Breast epithelium (tissue), 4 donors: ENCODE data around the gene PEX5L. TPM values are rescaled to one million over a fixed set of nuclear protein-coding genes. Genes with fewer than 3 reads are reported as not detected.

ENCODE experiments used
- DNase-seq, 2 donors: peaks; one replicate each; pipeline ENCODE4 v3.0.0-alpha.2; 2019; ENCODE audit warnings: low spot score in 2 of 2
- H3K27ac ChIP-seq, 2 donors: fragments of 200-600 bp; sonication (generic) in 1 of 2; one replicate each; pipeline ENCODE4 v1.5.1; 2016 to 2019; ENCODE audit warnings: mild to moderate bottlenecking in 1 of 2
- H3K27me3 ChIP-seq, 2 donors: fragments of 200-600 bp; sonication (generic) in 1 of 2; one replicate each; pipeline versions ENCODE4 v1.5.1 to v1.6.0; 2017 to 2019; ENCODE audit warnings: control low read depth in 1 of 2, mild to moderate bottlenecking in 1 of 2
- H3K36me3 ChIP-seq: fragments of 200-600 bp; one replicate; pipeline ENCODE4 v1.5.1; 2019
- H3K4me1 ChIP-seq, 2 donors: fragments of 200-600 bp; sonication (generic); one replicate each; pipeline ENCODE4 v1.5.1; 2016 to 2019; ENCODE audit warnings: control low read depth in 1 of 2
- H3K4me3 ChIP-seq, 3 donors: fragments of 200-600 bp; sonication (generic); 1 replicate in 2 of 3; 2 replicates in 1 of 3; pipeline ENCODE4 v1.5.1; 2016 to 2019; ENCODE audit warnings: mild to moderate bottlenecking in 3 of 3, moderate library complexity in 2 of 3
- H3K9me3 ChIP-seq, 2 donors: fragments of 200-600 bp; sonication (generic) in 1 of 2; one replicate each; pipeline ENCODE4 v1.5.1; 2016 to 2019; ENCODE audit warnings: control low read depth in 1 of 2
- POLR2A ChIP-seq: fragments of 450-650 bp; IDR thresholded peaks from one replicate; pipeline ENCODE4 v1.6.1; 2016; ENCODE audit warnings: antibody characterized with exemption, mild to moderate bottlenecking, moderate library complexity
- POLR2AphosphoS5 ChIP-seq, 3 donors: sonication (generic); formaldehyde crosslinking; IDR thresholded peaks; one replicate each; pipeline ENCODE4 v1.6.1; 2017; ENCODE audit warnings: antibody characterized with exemption in 3 of 3
- intact Hi-C: fragments of 100-400 bp; cut with DNase I; formaldehyde crosslinking; loops from one replicate; pipeline ENCODE4 v1.15.1; 2023; ENCODE audit warnings: low total_unique reads
- total RNA-seq, 3 donors: library from RNA; depleted of rRNA; stranded (reverse); fragments of >200 nt; gene quantifications; one replicate each; pipeline ENCODE4 v1.1.0, GENCODE V29; 2016
- TF ChIP-seq, protein P1 (sequence below), 3 donors: fragments of 450-650 bp; IDR thresholded peaks; one replicate each; pipeline ENCODE4 v1.5.1; 2016 to 2017; ENCODE audit warnings: antibody characterized with exemption in 3 of 3, mild to moderate bottlenecking in 3 of 3, moderate library complexity in 3 of 3

The PEX5L gene
- total RNA-seq, 3 donors from 2014 or later = 0.48 to 3.3 (median 1.6) TPM

DNA sequence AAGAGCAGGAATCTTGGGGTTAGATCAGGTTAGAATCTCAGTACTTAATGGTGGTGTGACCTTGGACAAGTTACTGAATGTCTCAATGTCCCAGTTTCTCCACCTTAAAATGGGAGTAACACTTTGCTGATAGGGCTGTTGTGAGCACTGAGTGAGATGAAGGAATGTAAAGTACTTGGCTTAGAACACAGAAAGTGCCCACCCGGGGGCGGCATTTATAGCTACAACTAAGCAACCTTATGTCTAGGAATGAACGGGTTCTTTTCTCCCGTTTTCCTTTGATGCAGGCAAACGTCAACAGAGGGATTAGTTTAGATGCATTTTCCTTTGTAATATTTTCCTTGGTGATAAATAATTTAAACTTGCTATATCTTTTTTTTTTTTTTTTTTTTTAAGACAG lies 207.3 kb downstream of the PEX5L start:
- Histone ChIP-seq H3K4me3 (no peak overlapping the region), H3K27me3 (no peaks in the 10 kb centered on the region), H3K36me3 (no peaks in the 10 kb centered on the region), H3K9me3 (no peaks in the 10 kb centered on the region), H3K4me1 (no peaks in the 10 kb centered on the region), H3K27ac (no peak overlapping the region)
- intact Hi-C loops = no loop called here
- no peak for DNase-seq
- TF ChIP-seq POLR2AphosphoS5 (IDR thresholded peaks at IDR 0.05) = no peak
- TF ChIP-seq POLR2A = no peak
- TF ChIP-seq, protein P1, sequence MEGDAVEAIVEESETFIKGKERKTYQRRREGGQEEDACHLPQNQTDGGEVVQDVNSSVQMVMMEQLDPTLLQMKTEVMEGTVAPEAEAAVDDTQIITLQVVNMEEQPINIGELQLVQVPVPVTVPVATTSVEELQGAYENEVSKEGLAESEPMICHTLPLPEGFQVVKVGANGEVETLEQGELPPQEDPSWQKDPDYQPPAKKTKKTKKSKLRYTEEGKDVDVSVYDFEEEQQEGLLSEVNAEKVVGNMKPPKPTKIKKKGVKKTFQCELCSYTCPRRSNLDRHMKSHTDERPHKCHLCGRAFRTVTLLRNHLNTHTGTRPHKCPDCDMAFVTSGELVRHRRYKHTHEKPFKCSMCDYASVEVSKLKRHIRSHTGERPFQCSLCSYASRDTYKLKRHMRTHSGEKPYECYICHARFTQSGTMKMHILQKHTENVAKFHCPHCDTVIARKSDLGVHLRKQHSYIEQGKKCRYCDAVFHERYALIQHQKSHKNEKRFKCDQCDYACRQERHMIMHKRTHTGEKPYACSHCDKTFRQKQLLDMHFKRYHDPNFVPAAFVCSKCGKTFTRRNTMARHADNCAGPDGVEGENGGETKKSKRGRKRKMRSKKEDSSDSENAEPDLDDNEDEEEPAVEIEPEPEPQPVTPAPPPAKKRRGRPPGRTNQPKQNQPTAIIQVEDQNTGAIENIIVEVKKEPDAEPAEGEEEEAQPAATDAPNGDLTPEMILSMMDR (IDR thresholded peaks at IDR 0.05) = no peak

DNA sequence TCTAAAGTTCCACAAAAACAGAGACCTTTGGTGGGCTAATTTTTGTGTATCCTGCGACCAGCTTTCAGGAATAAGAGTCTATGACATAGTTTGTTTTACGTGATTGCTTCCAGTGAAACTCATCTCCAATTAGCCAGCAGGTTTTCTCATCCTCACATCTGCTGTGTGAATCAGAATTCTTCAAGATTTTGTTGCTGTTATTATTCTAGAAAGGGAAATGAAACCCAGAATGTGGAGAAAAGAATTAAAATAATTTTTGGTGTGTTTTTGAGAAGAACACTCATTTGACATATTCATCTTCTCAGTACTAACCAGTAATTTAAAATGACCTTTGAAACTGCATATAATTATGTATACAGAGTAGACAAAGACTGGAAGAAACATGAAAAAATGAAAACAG lies 208.0 kb downstream of the PEX5L start:
- Histone ChIP-seq H3K9me3 (no peaks in the 10 kb centered on the region), H3K27ac (no peak overlapping the region), H3K4me1 (no peaks in the 10 kb centered on the region), H3K36me3 (no peaks in the 10 kb centered on the region), H3K27me3 (no peaks in the 10 kb centered on the region), H3K4me3 (no peak overlapping the region)
- TF ChIP-seq POLR2A = no peak
- TF ChIP-seq, protein P1 (IDR thresholded peaks at IDR 0.05) = no peak
- no peak for TF ChIP-seq POLR2AphosphoS5 (IDR thresholded peaks at IDR 0.05)
- intact Hi-C loops = no loop called here
- DNase-seq = no peak

DNA sequence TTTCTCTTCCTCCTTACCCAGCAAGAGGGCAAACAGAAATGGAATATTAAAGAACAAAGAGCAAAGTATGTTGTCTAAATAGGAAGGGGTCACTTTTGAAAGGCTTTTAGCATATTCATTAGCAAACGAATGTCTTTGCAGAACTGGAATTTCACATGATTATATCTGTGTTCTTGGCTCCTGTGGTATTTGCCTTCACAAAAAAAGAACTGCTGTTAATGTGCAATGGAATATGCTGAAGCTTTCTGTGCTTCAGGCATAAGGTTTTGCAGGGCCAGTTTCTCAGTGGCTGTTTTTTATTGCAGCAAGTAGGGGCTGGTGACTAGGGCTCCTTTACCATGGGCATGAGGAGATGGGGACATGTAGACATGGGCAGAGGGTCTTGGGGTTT lies 210.5 kb downstream of the PEX5L start:
- no peaks in the 10 kb centered on the region for H3K9me3 ChIP-seq
- intact Hi-C loops = no loop called here
- no peak overlapping the region for H3K4me3 ChIP-seq
- H3K4me1 ChIP-seq = no peaks in the 10 kb centered on the region
- H3K27ac ChIP-seq = no peak overlapping the region
- no peaks in the 10 kb centered on the region for H3K27me3 ChIP-seq
- no peak for TF ChIP-seq POLR2AphosphoS5 (IDR thresholded peaks at IDR 0.05)
- no peak for DNase-seq
- no peaks in the 10 kb centered on the region for H3K36me3 ChIP-seq

DNA sequence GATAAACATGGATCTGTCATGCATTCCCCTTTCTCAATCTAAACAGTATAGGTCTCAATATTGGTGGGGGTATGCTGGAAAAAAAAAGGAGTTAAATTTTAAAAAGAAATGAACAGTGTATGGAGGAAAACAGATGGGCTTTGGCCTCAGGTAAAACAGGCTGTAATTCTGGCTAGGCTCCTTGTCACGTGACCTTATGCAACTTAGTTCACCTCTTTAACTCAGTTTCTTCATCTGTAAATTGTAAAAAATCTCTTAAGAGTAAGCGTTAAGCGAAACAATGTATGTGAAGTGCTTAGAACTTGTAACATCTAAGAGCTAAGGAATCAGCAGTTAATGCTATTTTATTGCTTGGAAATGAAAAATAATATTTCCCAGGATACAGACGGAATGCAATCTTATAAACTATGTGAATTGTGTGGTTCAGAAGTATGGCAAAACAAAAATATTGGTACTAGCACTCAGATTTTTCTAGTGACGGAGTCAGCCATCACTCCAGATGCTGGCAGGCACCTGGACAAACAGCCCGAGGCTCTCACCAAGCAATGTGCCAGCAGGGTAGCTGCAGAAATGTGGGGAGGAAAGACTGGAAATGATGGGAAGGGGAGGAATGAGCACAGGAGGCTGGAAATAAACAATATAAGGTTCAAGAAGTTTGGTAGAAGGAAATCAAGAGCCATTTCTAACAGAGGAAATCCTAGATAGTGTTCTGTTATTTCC lies 211.1 kb downstream of the PEX5L start:
- intact Hi-C loops = no loop called here
- H3K4me1 ChIP-seq = no peaks in the 10 kb centered on the region
- H3K36me3 ChIP-seq = no peaks in the 10 kb centered on the region
- no peak overlapping the region for H3K27ac ChIP-seq
- H3K27me3 ChIP-seq = no peaks in the 10 kb centered on the region
- DNase-seq = no peak
- TF ChIP-seq POLR2A = no peak
- TF ChIP-seq, protein P1 (IDR thresholded peaks at IDR 0.05) = no peak
- no peak for TF ChIP-seq POLR2AphosphoS5 (IDR thresholded peaks at IDR 0.05)
- H3K9me3 ChIP-seq = no peaks in the 10 kb centered on the region
- no peak overlapping the region for H3K4me3 ChIP-seq

DNA sequence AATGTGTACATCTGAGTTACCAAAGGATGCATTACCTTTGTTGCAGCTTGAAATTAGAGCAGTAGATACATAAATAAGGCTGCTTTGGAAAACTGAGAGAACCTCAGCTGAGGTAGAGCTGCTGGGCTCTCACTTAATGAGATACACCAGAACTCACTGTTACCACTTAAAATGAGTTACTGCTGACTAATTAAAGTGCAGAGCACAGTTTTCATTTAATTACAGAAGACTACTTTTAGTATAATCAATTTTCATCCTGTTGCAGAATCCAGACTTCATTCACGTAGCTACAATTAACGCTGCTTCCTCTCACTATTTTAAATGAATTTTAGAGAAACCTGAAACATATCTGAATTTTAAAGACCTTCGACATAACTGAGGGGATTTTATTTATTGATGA lies 214.4 kb downstream of the PEX5L start:
- intact Hi-C loops = no loop called here
- Histone ChIP-seq H3K4me3 (no peak overlapping the region), H3K4me1 (no peaks in the 10 kb centered on the region), H3K27ac (no peak overlapping the region), H3K27me3 (no peaks in the 10 kb centered on the region), H3K36me3 (no peaks in the 10 kb centered on the region), H3K9me3 (no peaks in the 10 kb centered on the region)
- TF ChIP-seq, protein P1 (IDR thresholded peaks at IDR 0.05) = no peak
- no peak for TF ChIP-seq POLR2AphosphoS5 (IDR thresholded peaks at IDR 0.05)
- no peak for TF ChIP-seq POLR2A
- DNase-seq = no peak
